Measurements from ENCODE around the gene RPL5. TPM values are rescaled to one million over a fixed set of nuclear protein-coding genes. Genes with fewer than 3 reads are reported as not detected.

Gene RPL5
- total RNA-seq, 2 donors from 2014 or later, result 647 to 909 TPM

DNA sequence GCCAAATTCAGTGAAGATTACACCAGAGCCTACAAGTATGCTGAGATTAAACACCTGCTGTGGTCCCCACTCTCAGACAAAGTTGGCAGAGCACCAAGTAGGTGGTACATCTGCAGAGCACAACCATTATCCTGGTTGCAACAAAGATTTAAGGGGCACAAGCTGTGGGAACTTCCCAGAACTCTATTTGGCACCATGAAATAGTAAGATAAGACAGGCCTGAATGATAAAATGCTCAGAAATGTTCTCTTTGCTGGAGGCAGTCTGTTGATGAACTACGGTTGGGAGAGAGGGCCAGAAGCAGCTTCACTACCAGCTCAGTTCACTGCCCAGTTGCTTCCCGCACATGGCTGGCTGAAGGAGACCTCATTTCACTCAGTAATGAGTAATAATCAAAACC is 19.9 kb downstream of the RPL5 start:
- DNase-seq (ENCODE audit: low spot score) (no peak), ATAC-seq (no peak)
- no peak overlapping the region for H3K27ac Mint-ChIP-seq
- peaks cover 6% of the 10 kb centered on the region for H3K36me3 Mint-ChIP-seq
- H3K4me1 Mint-ChIP-seq (ENCODE audit: low read depth in 2 of 2), result peaks cover 11% of the 10 kb centered on the region in 2 donors
- H3K4me3 Mint-ChIP-seq, result no peak overlapping the region
- H3K27me3 Mint-ChIP-seq, result no peaks in the 10 kb centered on the region
- H3K9me3 Mint-ChIP-seq, result no peaks in the 10 kb centered on the region

- DNase-seq (ENCODE audit: low spot score) (no peak), ATAC-seq (no peak)
- Mint-ChIP-seq H3K9me3 (no peaks in the 10 kb centered on the region), H3K4me3 (no peak overlapping the region), H3K27me3 (no peaks in the 10 kb centered on the region), H3K4me1 (ENCODE audit: low read depth in 2 of 2) (peaks cover 11% of the 10 kb centered on the region in 2 donors), H3K27ac (peak overlapping the region in 1 of 2 donors; percentile 64), H3K36me3 (peaks cover 6% of the 10 kb centered on the region)
Measured at GRCh38 chr1:92853299-92853698, 21.5 kb downstream of the RPL5 start.

- DNase-seq (ENCODE audit: low spot score) (no peak), ATAC-seq (peak in 1 of 2 donors; percentile 56)
- H3K4me1 Mint-ChIP-seq (ENCODE audit: low read depth in 2 of 2), result peaks cover 18% of the 10 kb centered on the region in 2 donors
- no peak overlapping the region for H3K4me3 Mint-ChIP-seq
- H3K9me3 Mint-ChIP-seq, result no peaks in the 10 kb centered on the region
- H3K27me3 Mint-ChIP-seq, result no peaks in the 10 kb centered on the region
- H3K36me3 Mint-ChIP-seq, result peaks cover 6% of the 10 kb centered on the region
- H3K27ac Mint-ChIP-seq, result peak overlapping the region; percentile 21 to 64
Measured at GRCh38 chr1:92854101-92854785, 22.4 kb downstream of the RPL5 start.

DNA sequence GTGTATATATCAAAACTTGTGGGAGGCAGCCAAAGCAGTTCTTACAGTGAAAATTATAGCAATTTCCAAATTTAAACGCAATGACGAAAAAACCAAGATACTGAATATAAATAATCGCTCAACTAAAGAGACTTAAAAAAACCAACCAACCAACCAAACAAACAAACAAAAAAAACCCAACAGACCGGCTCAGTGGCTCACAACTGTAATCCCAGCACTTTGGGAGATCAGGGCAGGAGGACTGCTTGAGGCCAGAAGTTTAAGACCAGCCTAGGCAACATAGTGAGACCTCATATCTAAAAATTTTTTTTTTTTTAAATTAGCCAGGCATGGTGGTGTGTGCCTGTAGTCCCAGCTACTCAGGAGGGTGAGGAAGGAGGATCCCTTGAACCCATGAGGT is 23.4 kb downstream of the RPL5 start:
- DNase-seq (ENCODE audit: low spot score) (no peak), ATAC-seq (no peak)
- H3K36me3 Mint-ChIP-seq, result peaks cover 6% of the 10 kb centered on the region
- no peak overlapping the region for H3K27ac Mint-ChIP-seq
- no peak overlapping the region for H3K4me3 Mint-ChIP-seq
- H3K4me1 Mint-ChIP-seq (ENCODE audit: low read depth in 2 of 2), result peaks cover 20 to 21% of the 10 kb centered on the region in 2 donors
- H3K9me3 Mint-ChIP-seq, result no peaks in the 10 kb centered on the region
- H3K27me3 Mint-ChIP-seq, result no peaks in the 10 kb centered on the region

DNA sequence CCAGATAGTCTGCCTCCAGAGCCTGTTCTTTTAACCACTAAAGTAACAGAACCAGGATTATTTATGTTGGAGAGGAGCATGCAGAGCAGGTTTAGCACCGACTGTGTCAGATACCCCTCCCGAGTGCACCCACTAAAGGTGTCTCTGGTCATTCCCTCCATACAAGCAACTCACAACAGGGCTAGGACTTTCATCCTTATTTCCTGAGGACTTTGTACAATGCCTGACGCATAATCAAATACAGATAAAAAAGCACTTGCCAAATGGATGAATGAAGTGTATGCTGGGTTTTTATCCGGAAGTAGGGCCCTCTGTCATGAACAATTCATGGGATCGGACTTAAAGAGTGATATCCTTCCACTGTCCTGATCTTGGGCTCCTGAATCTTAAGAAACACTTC is 26.0 kb downstream of the RPL5 start:
- no peak for ATAC-seq
- H3K4me1 Mint-ChIP-seq (ENCODE audit: low read depth in 2 of 2), result peaks cover 17% of the 10 kb centered on the region in 2 donors

GRCh38 chr1:92858564-92859399 is 26.9 kb downstream of the RPL5 start:
- peaks cover 6% of the 10 kb centered on the region for H3K36me3 Mint-ChIP-seq
- ATAC-seq (peak; percentile 86 to 89), DNase-seq (ENCODE audit: low spot score) (peak; percentile 71)
- H3K4me3 Mint-ChIP-seq, result peak overlapping the region; percentile 76
- no peaks in the 10 kb centered on the region for H3K9me3 Mint-ChIP-seq
- peaks cover 17% of the 10 kb centered on the region in 2 donors for H3K4me1 Mint-ChIP-seq (ENCODE audit: low read depth in 2 of 2)
- H3K27ac Mint-ChIP-seq, result peak overlapping the region in 1 of 2 donors; percentile 1
- H3K27me3 Mint-ChIP-seq, result no peaks in the 10 kb centered on the region

More for the DNA sequence above, 26.0 kb downstream of the RPL5 start:
- no peak for DNase-seq (ENCODE audit: low spot score)
- Mint-ChIP-seq H3K27ac (no peak overlapping the region), H3K9me3 (no peaks in the 10 kb centered on the region), H3K36me3 (peaks cover 6% of the 10 kb centered on the region), H3K27me3 (no peaks in the 10 kb centered on the region), H3K4me3 (no peak overlapping the region)

- DNase-seq (ENCODE audit: low spot score) (no peak), ATAC-seq (no peak)
- H3K4me1 Mint-ChIP-seq (ENCODE audit: low read depth in 2 of 2), result peaks cover 10 to 12% of the 10 kb centered on the region in 2 donors
- peak overlapping the region in 1 of 2 donors; percentile 1 for H3K27ac Mint-ChIP-seq
- H3K9me3 Mint-ChIP-seq, result no peaks in the 10 kb centered on the region
- peaks cover 6% of the 10 kb centered on the region for H3K36me3 Mint-ChIP-seq
- peak overlapping the region; percentile 76 for H3K4me3 Mint-ChIP-seq
- no peaks in the 10 kb centered on the region for H3K27me3 Mint-ChIP-seq
Measured at GRCh38 chr1:92859400-92860039, 27.7 kb downstream of the RPL5 start.

GRCh38 chr1:92862605-92863004 is 30.8 kb downstream of the RPL5 start:
- Mint-ChIP-seq H3K27ac (peak overlapping the region in 1 of 2 donors; percentile 3), H3K9me3 (no peaks in the 10 kb centered on the region), H3K4me3 (no peak overlapping the region), H3K36me3 (no peaks in the 10 kb centered on the region), H3K4me1 (ENCODE audit: low read depth in 2 of 2) (peaks cover 8 to 10% of the 10 kb centered on the region in 2 donors), H3K27me3 (no peaks in the 10 kb centered on the region)
- ATAC-seq (no peak), DNase-seq (ENCODE audit: low spot score) (no peak)

DNA sequence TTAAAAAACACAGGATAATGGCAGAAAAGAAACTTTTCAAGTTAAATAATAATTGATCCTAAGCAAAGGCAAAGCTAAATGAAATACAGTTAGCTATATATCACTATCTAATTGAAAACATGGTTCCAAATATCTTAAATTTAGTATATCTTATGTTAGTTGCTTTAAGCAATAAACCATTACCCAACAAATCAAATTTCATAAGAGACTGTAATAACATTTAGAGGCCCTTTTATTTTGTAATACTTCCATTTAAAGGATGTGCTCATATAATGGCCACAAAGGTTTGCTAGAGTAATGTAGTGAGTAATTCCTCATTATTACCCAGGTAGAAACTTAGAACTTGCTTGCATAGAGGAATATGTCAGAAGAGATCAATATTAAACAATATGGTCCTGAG is 32.3 kb downstream of the RPL5 start:
- Mint-ChIP-seq H3K9me3 (no peaks in the 10 kb centered on the region), H3K36me3 (no peaks in the 10 kb centered on the region), H3K4me3 (no peak overlapping the region), H3K27me3 (no peaks in the 10 kb centered on the region), H3K27ac (no peak overlapping the region), H3K4me1 (ENCODE audit: low read depth in 2 of 2) (peaks cover 3 to 4% of the 10 kb centered on the region in 2 donors)
- DNase-seq (ENCODE audit: low spot score) (no peak), ATAC-seq (no peak)

GRCh38 chr1:92870591-92870990 is 38.8 kb downstream of the RPL5 start:
- no peaks in the 10 kb centered on the region for H3K4me1 Mint-ChIP-seq (ENCODE audit: low read depth in 2 of 2)
- H3K27me3 Mint-ChIP-seq, result no peaks in the 10 kb centered on the region
- H3K27ac Mint-ChIP-seq, result peak overlapping the region in 1 of 2 donors; percentile 51
- H3K9me3 Mint-ChIP-seq, result no peaks in the 10 kb centered on the region
- peaks cover 4% of the 10 kb centered on the region for H3K36me3 Mint-ChIP-seq
- DNase-seq (ENCODE audit: low spot score) (no peak), ATAC-seq (no peak)
- H3K4me3 Mint-ChIP-seq, result no peak overlapping the region

- no peaks in the 10 kb centered on the region for H3K27me3 Mint-ChIP-seq
- no peaks in the 10 kb centered on the region for H3K9me3 Mint-ChIP-seq
- H3K27ac Mint-ChIP-seq, result peak overlapping the region in 1 of 2 donors; percentile 78
- ATAC-seq (no peak), DNase-seq (ENCODE audit: low spot score) (no peak)
- H3K36me3 Mint-ChIP-seq, result peaks cover 4% of the 10 kb centered on the region
- no peak overlapping the region for H3K4me3 Mint-ChIP-seq
- peaks cover 8 to 11% of the 10 kb centered on the region in 2 donors for H3K4me1 Mint-ChIP-seq (ENCODE audit: low read depth in 2 of 2)
Measured at GRCh38 chr1:92872719-92873118, 40.9 kb downstream of the RPL5 start.

GRCh38 chr1:92874987-92875386 is 43.1 kb downstream of the RPL5 start:
- H3K27me3 Mint-ChIP-seq, result no peaks in the 10 kb centered on the region
- no peak overlapping the region for H3K4me3 Mint-ChIP-seq
- H3K9me3 Mint-ChIP-seq, result no peaks in the 10 kb centered on the region
- ATAC-seq, result no peak
- DNase-seq (ENCODE audit: low spot score), result no peak
- H3K36me3 Mint-ChIP-seq, result peaks cover 4% of the 10 kb centered on the region
- H3K27ac Mint-ChIP-seq, result peak overlapping the region in 1 of 2 donors; percentile 11
- H3K4me1 Mint-ChIP-seq (ENCODE audit: low read depth in 2 of 2), result peaks cover 14 to 19% of the 10 kb centered on the region in 2 donors

- Mint-ChIP-seq H3K4me3 (no peak overlapping the region), H3K4me1 (ENCODE audit: low read depth in 2 of 2) (peaks cover 14 to 19% of the 10 kb centered on the region in 2 donors), H3K27me3 (no peaks in the 10 kb centered on the region), H3K36me3 (peaks cover 4% of the 10 kb centered on the region), H3K27ac (peak overlapping the region in 1 of 2 donors; percentile 93), H3K9me3 (no peaks in the 10 kb centered on the region)
- DNase-seq (ENCODE audit: low spot score) (no peak), ATAC-seq (no peak)
Measured at GRCh38 chr1:92876351-92876750, 44.5 kb downstream of the RPL5 start.
